H1 (cell line): Measurements from ENCODE around the gene DHRS3.

Experiments
- CHD1 ChIP-seq: IDR thresholded peaks from 2 replicates; pipeline ENCODE4 v1.6.1; 2012; ENCODE audit warnings: low read depth, low read length, improper control_type of control experiment
- CHD2 ChIP-seq: IDR thresholded peaks from 2 replicates; pipeline ENCODE4 v1.6.1; 2012; ENCODE audit warnings: low read length, improper control_type of control experiment
- EP300 ChIP-seq, 2 experiments: IDR thresholded peaks; 1 replicate in 1 of 2; 2 replicates in 1 of 2; pipeline ENCODE4 v1.6.1; 2011 to 2012; ENCODE audit warnings: low read depth in 2 of 2, low read length in 2 of 2, mild to moderate bottlenecking in 2 of 2, borderline replicate concordance in 1 of 2, inconsistent platforms in 1 of 2, moderate library complexity in 1 of 2
- EZH2 ChIP-seq: fragments of 200-600 bp; sonication (generic); IDR thresholded peaks from 2 replicates; pipeline ENCODE4 v1.7.1; 2012; ENCODE audit warnings: low read depth, mild to moderate bottlenecking, moderate library complexity, low read length, inconsistent platforms; ENCODE audit not compliant: severe bottlenecking
- FOSL1 ChIP-seq: IDR thresholded peaks from 2 replicates; pipeline ENCODE4 v1.6.1; 2011; ENCODE audit warnings: mild to moderate bottlenecking, low read depth, low read length, moderate library complexity; ENCODE audit not compliant: insufficient read depth
- POLR2A ChIP-seq, 2 experiments: IDR thresholded peaks; 1 replicate in 1 of 2; 2 replicates in 1 of 2; pipeline ENCODE4 v1.6.1; 2011; ENCODE audit warnings: low read depth in 2 of 2, low read length in 2 of 2, mild to moderate bottlenecking in 2 of 2; ENCODE audit errors: control extremely low read depth in 1 of 2
- POLR2AphosphoS5 ChIP-seq: IDR thresholded peaks from 2 replicates; pipeline ENCODE4 v1.6.1; 2011; ENCODE audit warnings: low read depth, low read length
- TF ChIP-seq, protein P1 (sequence below), 3 experiments: IDR thresholded peaks; 1 replicate in 2 of 3; 2 replicates in 1 of 3; pipeline versions ENCODE4 v1.5.1 to v1.6.1; 2011; ENCODE audit warnings: low read length in 3 of 3, mild to moderate bottlenecking in 3 of 3, inconsistent platforms in 2 of 3, low read depth in 1 of 3, moderate library complexity in 1 of 3; ENCODE audit not compliant: insufficient read depth in 1 of 3; ENCODE audit errors: control extremely low read depth in 1 of 3

DNA sequence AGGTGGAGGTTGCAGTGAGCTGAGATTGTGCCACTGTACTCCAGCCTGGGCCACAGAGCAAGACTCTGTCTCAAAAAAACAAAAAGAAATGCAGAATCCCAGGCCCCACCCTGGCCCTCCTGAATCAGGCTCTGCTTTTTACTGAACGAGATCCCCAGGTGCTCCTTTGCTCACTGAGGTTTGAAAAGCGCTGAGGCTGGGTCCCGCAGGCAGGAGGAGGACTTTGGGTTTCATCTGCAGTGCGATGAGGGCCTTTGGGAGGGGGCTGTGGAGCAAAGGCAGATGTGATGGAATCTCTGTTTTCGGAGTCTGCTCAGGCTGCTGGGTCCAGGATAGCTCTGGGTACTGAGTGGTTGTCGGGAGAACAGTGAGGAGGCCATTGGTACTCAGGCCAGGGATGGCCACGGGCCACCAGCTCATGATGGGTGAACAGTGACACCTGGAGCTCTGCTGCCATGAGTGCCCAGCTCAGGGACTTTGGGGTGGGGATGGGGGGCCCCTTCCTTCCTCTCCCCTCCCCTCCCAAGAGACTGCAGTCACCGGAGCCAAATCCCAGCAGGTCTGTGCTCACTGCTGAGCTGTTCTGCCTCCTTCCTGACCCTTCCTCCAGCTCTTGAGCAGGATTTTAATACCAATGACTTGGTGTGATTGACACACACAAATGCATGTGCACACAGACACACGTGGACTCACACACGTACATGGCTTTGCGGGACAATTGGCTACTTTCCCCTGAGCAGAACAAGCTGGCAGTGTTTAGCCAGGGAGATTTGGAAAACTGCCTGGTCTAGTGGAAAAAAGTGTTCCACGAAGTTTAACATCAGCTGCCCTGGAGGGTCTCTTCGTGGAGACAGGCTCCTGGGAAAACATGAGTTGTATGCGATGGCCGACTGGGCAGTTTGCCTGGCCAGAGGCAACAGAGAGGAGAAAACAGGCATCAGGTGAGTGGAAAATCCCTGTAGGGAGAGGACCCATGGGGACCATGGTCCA lies 3.6 kb upstream of the DHRS3 start:
- TF ChIP-seq, protein P1, sequence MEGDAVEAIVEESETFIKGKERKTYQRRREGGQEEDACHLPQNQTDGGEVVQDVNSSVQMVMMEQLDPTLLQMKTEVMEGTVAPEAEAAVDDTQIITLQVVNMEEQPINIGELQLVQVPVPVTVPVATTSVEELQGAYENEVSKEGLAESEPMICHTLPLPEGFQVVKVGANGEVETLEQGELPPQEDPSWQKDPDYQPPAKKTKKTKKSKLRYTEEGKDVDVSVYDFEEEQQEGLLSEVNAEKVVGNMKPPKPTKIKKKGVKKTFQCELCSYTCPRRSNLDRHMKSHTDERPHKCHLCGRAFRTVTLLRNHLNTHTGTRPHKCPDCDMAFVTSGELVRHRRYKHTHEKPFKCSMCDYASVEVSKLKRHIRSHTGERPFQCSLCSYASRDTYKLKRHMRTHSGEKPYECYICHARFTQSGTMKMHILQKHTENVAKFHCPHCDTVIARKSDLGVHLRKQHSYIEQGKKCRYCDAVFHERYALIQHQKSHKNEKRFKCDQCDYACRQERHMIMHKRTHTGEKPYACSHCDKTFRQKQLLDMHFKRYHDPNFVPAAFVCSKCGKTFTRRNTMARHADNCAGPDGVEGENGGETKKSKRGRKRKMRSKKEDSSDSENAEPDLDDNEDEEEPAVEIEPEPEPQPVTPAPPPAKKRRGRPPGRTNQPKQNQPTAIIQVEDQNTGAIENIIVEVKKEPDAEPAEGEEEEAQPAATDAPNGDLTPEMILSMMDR (IDR thresholded peaks at IDR 0.05; ENCODE audit: control extremely low read depth in 1 of 3, insufficient read depth in 1 of 3, low read depth in 1 of 3, low read length in 3 of 3) = no peak
- TF ChIP-seq POLR2A (IDR thresholded peaks at IDR 0.05; ENCODE audit: control extremely low read depth in 1 of 2, low read depth in 2 of 2, low read length in 2 of 2) = no peak
- TF ChIP-seq FOSL1 = no peak
- no peak for TF ChIP-seq EZH2
- TF ChIP-seq CHD2 = no peak
- no peak for TF ChIP-seq POLR2AphosphoS5
- no peak for TF ChIP-seq CHD1
- no peak for TF ChIP-seq EP300 (IDR thresholded peaks at IDR 0.05; ENCODE audit: borderline replicate concordance in 1 of 2, low read depth in 2 of 2, low read length in 2 of 2)
